8988T (cell line): Measurements from ENCODE around the gene KDF1.

Experiments
- DNase-seq: peaks from one replicate; pipeline ENCODE4 v3.0.0; 2011

Gene KDF1, protein sequence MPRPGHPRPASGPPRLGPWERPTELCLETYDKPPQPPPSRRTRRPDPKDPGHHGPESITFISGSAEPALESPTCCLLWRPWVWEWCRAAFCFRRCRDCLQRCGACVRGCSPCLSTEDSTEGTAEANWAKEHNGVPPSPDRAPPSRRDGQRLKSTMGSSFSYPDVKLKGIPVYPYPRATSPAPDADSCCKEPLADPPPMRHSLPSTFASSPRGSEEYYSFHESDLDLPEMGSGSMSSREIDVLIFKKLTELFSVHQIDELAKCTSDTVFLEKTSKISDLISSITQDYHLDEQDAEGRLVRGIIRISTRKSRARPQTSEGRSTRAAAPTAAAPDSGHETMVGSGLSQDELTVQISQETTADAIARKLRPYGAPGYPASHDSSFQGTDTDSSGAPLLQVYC

DNA sequence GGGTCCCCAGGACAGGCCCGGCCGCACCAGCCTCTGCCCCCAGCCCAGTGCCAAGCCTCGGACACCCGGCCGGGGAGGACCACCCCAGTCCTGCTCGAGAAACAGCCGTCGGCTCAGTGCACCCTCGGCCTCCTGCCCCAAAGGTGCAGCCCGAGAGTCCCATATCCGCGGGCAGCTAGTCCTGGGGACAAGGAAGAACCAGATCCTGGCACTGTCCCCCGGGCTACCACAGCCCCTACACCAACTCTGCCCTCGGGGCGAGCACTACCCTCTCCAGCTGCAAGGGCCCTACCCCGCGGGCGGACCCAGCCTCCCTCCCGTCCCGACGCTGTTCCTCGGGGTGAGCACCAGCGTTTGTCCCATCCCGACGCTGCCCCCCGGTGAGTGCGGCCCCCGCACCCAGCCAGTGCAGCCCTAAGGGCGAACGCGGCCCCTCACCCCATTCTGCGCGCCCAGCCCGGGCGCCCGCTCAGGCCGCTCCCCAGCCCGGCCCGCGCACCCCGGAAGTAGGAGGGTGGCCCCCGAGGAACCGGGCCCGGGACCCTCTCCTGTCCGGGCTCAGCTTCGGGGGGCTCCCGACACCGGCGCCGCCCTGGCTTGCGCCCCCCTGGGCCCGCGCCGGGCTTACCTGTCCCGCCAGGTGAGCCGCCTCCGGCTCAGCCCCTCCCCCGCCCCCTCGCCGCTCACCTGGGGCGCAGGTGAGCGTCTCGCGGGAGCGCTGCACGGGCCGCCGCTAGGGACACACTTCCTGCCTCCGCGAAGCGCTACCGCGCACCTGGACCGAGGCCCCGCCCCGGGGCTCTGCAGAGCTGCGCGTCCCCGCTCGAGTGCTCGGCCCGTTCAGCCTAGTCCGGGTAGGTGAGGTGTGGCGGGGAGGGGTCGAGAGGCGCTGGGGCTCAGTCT lies at the start of gene KDF1:
KDF1 (minus strand) TSS at position 747 of the 903 bp plus-strand sequence. CDS start 8,088 bp downstream, outside the sequence.
- DNase-seq = no peak

DNA sequence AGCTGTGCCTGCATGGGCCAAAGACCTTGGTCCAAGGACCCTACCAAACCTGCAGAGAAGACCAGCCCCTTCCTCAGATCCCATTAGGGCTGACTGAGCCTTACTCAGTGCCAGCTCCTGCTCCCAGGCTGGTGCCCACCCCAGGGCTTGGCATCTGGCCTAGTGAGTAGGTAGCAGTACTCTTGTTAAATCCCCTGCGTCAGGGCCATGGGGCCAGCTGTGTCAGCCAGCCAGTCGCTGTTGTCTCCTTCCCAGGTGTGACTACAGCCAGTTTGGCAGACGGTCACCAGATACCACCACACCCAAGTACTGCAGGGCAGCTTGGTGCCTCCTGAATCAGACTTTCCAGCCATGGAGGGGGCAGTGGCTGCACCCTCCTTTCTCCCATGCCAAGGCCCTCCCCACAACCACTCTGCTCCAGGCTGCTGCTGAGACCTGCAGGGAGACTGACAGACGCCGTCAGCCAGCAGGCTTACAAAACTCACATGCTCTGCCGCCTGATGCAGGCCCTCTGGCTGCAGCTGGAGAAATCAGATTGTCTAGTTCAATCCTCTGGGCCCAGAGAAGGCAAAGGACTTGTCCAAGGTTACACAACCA lies 49.4 kb upstream of the KDF1 start:
- DNase-seq = no peak

DNA sequence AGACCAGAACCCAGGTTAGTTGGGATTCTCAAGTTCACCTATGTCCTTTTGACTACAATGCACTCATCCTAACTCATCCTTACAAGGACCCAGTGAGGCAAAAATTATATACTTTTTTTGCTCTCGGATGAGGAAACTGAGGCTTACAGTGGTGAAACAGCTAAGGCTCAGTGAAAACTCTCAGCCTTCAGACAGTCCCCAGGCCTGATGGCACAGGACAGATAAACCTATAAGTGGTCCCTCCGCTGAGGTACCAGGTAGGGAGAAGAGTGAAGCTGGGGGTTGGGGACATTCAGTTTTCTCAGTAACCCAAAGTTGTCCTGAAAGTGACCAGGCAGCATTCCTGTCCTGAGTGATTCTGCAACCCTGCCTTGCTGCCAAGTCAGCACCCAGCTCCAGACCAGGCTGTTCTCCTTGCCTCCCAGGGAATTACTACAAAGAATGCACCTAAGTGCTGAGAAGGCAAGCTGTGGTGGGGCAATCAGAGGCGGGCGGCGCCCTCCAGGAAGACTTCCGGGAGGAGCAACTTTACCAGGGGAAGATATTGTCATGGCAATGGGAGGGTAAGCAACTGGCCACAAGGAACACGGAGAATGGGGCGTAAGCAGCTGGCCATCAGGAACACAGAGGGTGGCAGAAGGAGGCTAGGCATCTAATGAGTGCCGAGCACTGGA lies 47.8 kb upstream of the KDF1 start:
- no peak for DNase-seq

DNA sequence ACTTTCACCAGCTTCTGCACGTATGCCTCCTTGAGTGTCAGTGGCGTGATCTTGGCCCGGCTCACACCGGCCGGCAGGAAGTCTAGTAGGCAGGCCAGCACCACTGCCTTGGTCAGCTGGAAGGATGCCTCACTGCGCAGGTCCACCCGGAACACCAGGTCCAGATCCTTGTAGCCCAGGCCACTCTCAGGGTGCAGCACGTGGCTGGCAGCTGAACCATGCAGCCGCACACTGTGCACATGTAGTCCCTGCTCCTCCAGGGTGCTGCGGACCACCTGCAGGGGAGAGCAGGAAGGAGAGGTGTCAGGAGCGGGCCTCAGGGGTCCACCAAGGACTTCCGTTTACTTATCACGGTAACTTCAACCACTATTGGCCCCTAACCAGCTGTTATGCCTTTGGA lies 46.4 kb upstream of the KDF1 start:
- DNase-seq = no peak

DNA sequence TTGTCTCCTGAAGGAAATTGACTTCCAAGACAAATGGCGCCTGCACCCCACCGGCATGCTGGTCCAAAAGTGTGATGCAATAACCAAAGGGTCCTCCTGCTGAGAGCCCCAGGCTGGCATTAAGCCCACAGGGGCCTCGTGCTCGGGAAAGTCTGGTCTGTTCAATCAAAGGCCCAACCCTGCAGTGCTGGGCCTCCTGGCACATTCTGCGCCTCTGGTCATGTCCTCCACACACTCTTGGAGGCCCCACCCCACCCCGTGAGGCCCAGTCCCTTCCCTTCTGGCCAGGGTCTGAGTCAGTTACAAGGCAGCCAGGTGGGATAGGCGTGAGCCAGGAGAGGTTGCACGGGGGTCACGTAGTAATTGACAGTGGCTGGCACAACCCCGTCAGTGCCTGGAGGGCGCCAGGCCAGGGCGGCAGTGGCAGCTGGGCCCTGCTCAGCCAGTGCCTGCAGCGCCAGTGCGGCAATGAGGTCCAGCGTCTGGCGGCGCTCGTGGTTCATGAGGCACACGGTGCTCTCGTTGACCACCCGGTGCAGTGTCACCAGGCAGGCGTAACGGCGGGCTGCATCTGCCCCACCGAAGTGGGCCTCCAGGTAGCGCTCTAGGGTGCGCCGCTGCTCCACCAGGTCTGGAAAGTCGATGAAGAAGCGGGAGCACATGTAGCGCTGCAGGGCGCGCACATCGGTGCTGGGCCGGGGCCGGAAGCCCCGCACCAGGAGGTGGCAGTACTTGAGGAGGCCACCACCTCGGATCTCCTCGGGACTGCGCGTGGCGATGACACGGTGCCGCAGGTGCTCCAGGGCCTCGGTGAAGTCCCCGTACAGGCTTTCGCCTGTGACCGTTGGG lies 45.6 kb upstream of the KDF1 start:
- DNase-seq = no peak

DNA sequence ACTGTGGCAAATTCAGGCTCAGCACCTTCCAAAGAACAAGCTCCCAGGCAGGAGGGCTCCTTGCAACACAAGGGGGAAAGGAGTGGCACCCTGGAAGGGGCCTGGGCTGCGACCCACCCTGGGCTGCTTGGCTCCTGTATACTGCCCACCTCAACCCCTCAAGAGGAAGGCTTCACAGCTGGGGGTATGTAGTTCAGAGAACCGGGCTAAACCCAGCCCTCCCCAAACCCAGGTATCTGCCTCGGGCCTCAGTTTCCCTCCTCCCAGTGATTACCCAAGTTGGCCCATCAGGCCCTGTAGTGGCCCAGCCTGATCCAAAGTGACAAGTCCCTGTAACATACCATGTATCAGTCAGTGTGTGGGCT lies 44.9 kb upstream of the KDF1 start:
- DNase-seq = no peak

DNA sequence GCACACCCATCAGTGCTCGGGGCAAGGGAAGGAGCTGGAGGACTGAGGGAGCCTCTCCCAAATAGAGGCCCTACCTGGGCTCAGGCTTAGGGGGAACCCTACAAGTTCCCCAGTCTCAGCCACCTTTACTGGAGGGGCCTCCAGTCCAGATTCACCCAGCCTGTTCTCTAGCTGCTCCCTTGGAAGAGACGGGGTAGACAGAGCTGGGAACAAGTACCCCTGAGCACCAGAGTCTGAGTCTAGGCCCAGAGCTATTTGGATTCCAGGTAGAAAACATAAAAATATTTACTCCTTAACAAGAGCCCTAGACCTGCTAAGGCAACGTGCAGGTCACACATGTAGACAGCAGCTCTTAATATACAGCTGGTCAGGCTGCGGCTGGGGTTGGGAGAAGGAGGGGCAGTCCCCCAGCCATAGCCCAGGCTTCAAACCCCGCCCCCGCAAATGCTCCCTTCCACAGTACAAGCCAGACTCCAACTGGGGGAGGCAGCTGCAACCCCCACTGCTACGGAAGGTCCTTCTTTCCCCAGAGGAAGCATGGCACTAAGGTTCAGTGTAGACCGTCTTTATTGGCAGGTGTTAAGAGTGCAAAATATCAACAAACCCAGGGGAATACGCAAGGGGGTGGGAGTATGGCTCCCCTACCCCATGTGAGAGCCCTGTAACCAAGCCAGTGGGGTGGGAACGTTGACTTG lies 44.4 kb upstream of the KDF1 start:
- no peak for DNase-seq

DNA sequence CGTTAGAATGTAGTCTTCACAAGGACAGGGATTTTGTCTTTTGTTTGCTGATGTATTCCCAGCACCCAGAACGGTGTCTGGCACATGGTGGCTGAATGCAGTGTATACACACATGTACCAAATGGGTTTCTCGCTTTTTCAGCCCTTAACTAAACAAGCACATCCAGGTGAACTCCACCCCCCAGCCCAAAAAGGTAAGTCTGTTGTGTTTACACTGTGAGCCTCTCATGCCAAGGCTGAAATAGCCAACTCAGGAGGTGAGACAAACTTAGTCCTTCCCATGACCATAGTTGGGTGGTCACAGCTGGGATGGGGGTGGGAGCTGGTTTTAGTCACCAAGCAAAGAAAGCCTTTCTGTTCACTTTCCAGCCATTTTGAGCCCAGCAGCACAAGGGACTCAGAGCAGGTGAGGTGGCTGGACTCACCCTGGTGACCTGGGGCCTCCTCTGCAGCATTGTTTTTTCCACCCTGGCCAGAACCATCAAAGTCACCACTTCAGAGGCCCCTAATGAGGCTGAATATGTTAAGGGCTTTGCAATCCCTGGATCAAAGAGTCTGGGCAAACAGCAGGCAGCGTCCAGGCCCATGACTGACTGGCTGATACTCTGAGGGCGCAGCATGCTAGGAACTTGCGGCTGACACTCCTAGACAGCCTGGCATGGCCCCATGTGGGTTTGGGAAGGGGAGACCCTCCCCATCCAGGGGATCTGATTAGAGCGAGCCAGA lies 43.6 kb upstream of the KDF1 start:
- no peak for DNase-seq

DNA sequence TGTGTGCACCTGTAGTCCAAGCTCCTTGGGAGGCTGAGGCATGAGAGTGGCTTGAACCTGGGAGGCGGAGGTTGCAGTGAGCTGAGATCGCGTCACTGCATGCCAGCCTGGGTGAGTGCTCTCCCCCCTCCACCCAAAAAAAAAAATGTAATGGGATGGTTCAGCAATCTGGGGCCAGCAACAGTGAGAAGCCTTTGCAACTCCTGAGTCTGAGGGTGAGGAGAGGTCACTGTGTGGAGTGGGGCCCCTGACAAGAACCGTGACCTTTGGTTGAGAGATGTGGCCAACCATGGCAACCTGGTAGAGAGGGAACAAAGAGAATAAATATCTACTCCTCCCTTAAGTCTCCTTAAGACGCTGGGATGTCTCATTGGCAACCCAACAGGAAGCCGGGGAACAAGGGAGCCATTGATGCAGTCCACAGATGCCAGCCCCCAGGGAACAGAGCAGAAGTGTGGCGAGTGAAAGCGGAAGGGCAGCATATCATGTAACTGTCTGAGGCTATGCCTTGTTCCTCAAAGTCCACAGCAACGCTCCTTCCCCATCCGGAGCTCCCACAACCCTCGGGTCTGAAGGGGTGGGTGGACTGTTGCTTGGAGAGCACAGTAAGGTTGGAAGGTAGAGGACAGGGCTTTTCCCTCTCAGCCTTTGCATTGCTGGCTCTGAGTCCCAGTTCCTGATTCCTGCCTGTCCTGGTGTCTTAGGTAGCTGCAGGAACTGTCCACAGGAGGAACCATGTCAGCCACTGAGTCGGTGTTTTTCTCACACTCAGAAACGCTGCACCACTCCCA lies 41.5 kb upstream of the KDF1 start:
- no peak for DNase-seq

DNA sequence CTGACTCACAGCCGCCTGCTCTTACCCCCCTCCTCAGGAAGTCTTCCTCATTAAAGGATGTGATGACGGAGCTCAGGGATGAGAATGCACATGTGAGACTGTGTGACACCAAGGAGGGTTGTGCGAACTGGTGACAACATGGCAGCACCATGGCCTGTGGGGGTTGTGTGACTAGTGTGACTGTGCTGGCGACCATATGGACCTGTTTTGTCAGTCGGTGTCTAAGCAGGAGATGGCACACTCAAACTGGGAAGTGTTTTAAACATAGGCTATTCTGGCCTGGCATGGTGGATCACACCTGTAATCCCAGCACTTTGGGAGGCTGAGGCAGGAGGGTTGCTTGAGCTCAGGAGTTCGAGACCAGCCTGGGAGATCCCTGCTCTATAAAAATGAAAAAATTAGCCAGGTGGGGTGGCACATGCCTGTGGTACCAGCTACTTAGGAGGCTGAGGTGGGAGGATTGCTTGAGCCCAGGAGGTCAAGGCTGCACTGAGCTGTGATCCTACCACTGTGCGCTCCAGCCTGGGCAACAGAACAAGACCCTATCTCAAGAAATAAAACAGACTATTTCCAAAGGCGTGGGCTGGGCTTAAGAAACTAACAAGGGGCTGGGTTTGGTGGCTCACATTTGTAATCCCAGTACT lies 40.7 kb upstream of the KDF1 start:
- DNase-seq = no peak

DNA sequence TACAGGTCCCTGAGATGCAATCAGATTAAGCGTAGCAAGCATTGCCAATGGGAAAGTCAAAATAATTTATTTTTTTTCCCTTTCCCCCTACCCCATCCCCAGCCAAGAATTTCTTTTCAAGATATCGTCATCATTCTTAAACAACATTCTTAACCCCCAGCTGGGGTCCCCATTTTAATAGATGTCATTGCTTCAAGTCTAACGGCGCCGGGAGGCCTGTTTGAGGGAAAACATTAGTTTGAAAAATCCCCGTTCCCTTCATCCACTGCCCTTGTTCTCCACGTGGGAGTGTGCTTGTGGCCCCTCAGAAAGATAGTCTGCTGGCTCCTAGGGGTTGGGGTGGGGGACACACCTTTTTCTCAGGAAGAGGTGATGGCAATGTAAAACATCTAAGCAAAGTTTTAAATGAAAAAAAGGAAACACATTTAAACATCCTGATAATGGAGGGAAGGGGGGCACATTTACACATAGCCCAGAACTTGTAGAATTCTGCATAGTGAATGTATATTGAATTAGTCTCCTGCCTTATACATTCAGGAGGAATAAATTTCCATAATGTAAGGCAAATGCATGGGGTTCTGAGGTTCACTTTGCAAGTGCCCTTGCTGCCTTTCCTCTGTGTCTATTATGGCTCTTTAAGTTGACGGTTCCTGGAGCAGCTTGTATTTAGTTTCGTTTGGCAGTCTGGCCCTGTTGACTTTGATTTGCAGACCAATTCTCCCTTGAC lies 40.0 kb upstream of the KDF1 start:
- no peak for DNase-seq

DNA sequence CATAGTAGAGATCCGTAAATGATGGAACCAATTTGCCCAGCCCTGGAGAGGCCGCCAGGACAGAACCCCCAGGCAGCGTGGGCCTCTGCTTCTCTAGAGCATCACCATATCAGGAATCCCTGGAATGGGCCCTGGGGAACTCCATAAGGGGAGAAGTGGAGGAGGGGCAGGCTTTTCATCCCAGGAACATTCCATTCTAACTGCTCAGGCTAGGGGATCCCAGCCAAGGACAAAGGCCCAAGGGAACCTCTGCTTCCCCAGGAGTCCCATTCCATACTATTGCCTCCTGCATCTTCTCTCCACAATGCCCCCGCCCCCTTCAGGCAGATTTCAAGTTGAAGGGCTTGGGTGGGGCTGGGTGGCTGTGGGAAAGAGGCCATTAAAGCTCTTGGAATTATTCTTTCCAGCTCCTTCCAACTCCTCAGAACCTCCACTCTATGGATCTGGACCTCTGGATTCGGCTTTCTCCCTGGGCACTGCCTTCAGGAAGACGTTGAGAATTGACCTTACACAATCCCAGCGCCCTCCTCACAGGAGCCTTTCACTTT lies 39.2 kb upstream of the KDF1 start:
- peak; percentile 74 for DNase-seq

DNA sequence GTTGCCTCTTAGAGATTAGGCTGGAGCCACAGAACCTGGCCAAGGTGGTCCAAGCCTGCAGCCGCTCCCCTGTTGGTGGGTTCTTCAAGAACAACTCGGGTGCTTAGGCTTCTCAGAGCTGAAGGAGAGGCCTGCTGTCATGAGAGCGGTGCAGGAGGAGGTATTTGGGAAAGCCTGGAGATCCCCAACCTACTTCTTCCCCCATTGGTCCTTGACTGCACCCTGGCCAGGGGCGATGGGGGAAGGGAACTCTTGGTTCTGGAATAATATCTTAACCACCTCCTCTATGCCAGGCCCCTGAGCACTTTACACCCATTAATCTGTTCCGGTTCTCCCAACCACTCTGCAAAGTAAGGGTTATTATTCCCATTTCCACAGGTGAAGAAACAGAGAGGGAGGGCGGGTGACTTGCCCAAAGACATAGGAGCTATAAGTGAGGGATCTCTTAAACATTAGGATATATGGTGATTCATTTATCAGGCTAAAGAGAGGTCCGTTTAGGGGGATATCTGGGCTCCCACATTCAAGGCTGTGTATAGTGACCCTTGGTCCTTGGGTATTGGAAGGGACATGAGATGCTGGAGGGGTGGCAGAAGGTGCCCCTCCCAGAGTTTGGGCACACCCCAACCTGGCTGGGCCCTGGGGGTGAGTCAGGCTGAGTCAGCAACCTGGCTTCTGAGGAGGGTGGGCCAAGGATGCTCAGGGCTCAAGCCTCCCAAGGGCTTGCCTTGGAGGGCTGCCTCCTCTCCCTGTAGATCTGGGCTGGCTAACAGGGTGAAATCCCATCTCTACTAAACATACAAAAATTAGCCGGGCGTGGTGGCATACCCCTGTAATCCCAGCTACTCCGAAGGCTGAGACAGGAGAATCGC lies 38.4 kb upstream of the KDF1 start:
- peak; percentile 66 for DNase-seq

DNA sequence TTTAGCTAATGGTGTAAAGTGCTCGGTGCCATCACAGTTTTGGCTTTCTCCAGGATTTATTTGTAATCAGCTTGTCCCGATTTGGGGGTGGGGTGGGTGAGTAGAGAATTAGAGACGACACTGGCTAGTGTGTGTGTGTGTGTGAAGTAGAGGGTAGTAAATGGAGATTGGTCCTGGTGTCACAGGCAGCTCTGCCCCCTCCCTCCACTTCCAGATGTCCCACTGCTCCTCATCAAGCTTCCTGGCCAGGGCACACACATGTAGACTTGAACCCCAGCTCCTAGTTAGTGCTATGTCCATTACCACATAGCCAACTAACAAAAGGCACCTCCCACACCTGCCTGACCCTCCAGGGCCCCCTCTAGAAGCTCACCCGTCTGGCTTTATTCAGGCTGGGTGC lies 36.4 kb upstream of the KDF1 start:
- DNase-seq = no peak

DNA sequence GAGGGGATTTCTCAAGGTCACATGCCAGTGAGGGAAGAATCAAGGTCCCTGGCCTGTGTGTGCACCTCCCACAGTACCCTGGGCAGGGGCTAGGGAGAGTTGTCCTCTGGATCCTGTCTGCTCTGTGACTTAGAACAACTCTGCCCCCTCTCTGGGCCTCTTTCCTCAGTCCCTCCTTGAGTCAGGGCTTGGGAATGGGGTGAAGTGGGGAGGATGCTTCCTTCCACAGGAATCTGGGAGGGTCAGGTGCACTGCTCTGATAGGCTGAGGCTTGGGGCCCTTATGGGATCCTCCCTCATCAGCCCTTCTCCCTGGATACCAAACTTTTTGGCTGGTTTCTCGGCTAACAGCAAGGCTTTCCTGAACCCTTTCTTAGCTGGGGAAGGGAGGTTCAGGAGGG lies 35.8 kb upstream of the KDF1 start:
- DNase-seq = no peak

DNA sequence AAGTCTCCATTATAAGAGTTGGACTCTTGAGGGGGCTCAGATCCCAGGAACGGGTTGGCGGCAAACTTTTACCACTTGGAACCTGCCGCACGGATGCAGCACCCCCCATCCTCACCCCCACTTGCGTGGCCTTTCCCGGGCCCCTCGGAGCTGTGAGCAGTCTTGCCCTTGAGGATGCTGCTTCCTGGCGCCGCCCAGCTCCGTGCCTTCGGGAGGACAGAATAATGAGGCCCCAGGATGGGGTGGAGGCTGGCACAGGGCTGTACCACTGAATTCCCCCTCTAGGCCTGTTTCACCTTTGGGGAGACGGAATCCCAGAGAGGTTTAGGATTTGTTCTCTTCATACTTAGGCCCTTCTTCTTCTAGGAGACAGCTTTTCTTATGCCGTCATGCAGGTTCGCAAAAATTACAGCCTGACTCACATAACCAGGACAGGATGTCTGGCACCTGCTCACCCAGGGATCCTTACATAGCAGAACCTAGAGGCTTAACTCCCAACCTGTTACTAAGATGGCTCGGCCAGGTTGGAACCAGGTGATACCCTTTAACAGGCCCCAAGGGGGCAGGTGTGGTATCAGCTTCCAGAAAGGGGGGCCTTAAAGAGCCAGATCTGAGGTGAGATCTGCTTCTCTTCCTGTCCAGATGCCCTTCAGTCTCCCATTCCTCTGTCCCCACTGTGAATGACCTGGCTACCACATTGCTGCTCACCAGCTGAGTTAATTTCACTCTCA lies 34.7 kb upstream of the KDF1 start:
- no peak for DNase-seq
